ENCODE results near the gene SMARCB1.

Gene SMARCB1

GRCh38 chr22:23781511-23782183 lies 5.1 kb upstream of the SMARCB1 start:
- H3K36me3 ChIP-seq (ENCODE audit: insufficient read depth, low read length) = no peaks in the 10 kb centered on the region
- no peak overlapping the region for H2AFZ ChIP-seq (ENCODE audit: low read length)
- no peak overlapping the region for H3K27ac ChIP-seq (ENCODE audit: low read depth, low read length, poor library complexity, severe bottlenecking)
- H3K27me3 ChIP-seq (ENCODE audit: insufficient read depth, low read length) = 0 out of 2 replicates have a peak, but pooled peaks cover 4% of the 10 kb centered on the region
- peaks cover 6% of the 10 kb centered on the region for H3K4me1 ChIP-seq (ENCODE audit: insufficient read depth, low read length, severe bottlenecking)
- no peaks in the 10 kb centered on the region for H4K20me1 ChIP-seq (ENCODE audit: insufficient read depth, low read length)
- H3K4me2 ChIP-seq (ENCODE audit: low read length) = no peak overlapping the region
- no peaks in the 10 kb centered on the region for H3K9me2 ChIP-seq (ENCODE audit: low read depth, low read length)
- TF ChIP-seq CTCF (IDR thresholded peaks at IDR 0.05; ENCODE audit: low read length) = no peak
- no peak for TF ChIP-seq EZH2 (IDR thresholded peaks at IDR 0.05; ENCODE audit: borderline replicate concordance, low read length)
- H3F3A ChIP-seq (ENCODE audit: insufficient read depth, low read length) = no peaks in the 10 kb centered on the region
- H3K9me3 ChIP-seq (ENCODE audit: low read length) = no peaks in the 10 kb centered on the region
- H3K4me3 ChIP-seq (ENCODE audit: low read depth, low read length, poor library complexity, severe bottlenecking) = no peak overlapping the region
- no peaks in the 10 kb centered on the region for H3K79me2 ChIP-seq (ENCODE audit: insufficient read depth, low read length)
- H3K9ac ChIP-seq (ENCODE audit: low read length) = no peak overlapping the region

- no peak overlapping the region for H3K27ac ChIP-seq (ENCODE audit: low read depth, low read length, poor library complexity, severe bottlenecking)
- no peaks in the 10 kb centered on the region for H3K79me2 ChIP-seq (ENCODE audit: insufficient read depth, low read length)
- H3K9ac ChIP-seq (ENCODE audit: low read length) = no peak overlapping the region
- no peaks in the 10 kb centered on the region for H3K9me2 ChIP-seq (ENCODE audit: low read depth, low read length)
- H3K27me3 ChIP-seq (ENCODE audit: insufficient read depth, low read length) = 0 out of 2 replicates have a peak, but pooled peaks cover 4% of the 10 kb centered on the region
- H3K4me2 ChIP-seq (ENCODE audit: low read length) = no peak overlapping the region
- H3K9me3 ChIP-seq (ENCODE audit: low read length) = no peaks in the 10 kb centered on the region
- H2AFZ ChIP-seq (ENCODE audit: low read length) = no peak overlapping the region
- no peaks in the 10 kb centered on the region for H3F3A ChIP-seq (ENCODE audit: insufficient read depth, low read length)
- no peaks in the 10 kb centered on the region for H4K20me1 ChIP-seq (ENCODE audit: insufficient read depth, low read length)
- no peak overlapping the region for H3K4me3 ChIP-seq (ENCODE audit: low read depth, low read length, poor library complexity, severe bottlenecking)
- no peak for TF ChIP-seq CTCF (IDR thresholded peaks at IDR 0.05; ENCODE audit: low read length)
- no peak for TF ChIP-seq EZH2 (IDR thresholded peaks at IDR 0.05; ENCODE audit: borderline replicate concordance, low read length)
- H3K36me3 ChIP-seq (ENCODE audit: insufficient read depth, low read length) = no peaks in the 10 kb centered on the region
- H3K4me1 ChIP-seq (ENCODE audit: insufficient read depth, low read length, severe bottlenecking) = peaks cover 7% of the 10 kb centered on the region
These were observed 4.5 kb upstream of the SMARCB1 start for GRCh38 chr22:23782252-23782651.

DNA sequence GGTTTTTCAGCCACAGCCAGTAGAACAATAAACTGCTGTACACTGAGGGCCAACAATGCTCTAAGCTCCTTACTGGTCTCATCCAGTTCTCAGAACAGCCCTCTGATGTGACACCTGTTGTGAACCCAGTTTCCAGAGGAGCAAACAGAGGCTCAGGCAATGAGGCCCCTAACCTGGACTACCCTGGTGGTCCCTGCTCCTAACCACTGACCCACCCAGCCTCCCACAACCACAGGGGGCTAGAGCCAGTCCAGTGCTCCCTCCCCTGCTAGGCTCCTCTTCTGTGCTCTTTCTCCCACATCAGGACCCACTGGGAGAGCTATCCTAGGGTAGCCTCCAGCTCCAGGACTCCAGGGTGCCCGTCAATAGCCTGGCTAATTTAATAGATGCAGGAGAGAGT lies 4.1 kb upstream of the SMARCB1 start:
- Histone ChIP-seq H4K20me1 (ENCODE audit: insufficient read depth, low read length) (no peaks in the 10 kb centered on the region), H3F3A (ENCODE audit: insufficient read depth, low read length) (no peaks in the 10 kb centered on the region), H3K27me3 (ENCODE audit: insufficient read depth, low read length) (0 out of 2 replicates have a peak, but pooled peaks cover 2% of the 10 kb centered on the region), H3K9me2 (ENCODE audit: low read depth, low read length) (no peaks in the 10 kb centered on the region), H3K4me1 (ENCODE audit: insufficient read depth, low read length, severe bottlenecking) (peaks cover 8% of the 10 kb centered on the region), H3K4me3 (ENCODE audit: low read depth, low read length, poor library complexity, severe bottlenecking) (no peak overlapping the region), H3K27ac (ENCODE audit: low read depth, low read length, poor library complexity, severe bottlenecking) (no peak overlapping the region), H3K9ac (ENCODE audit: low read length) (no peak overlapping the region), H3K4me2 (ENCODE audit: low read length) (no peak overlapping the region), H3K79me2 (ENCODE audit: insufficient read depth, low read length) (peaks cover 3% of the 10 kb centered on the region), H2AFZ (ENCODE audit: low read length) (no peak overlapping the region), H3K9me3 (ENCODE audit: low read length) (no peaks in the 10 kb centered on the region), H3K36me3 (ENCODE audit: insufficient read depth, low read length) (no peaks in the 10 kb centered on the region)
- no peak for TF ChIP-seq CTCF (IDR thresholded peaks at IDR 0.05; ENCODE audit: low read length)
- TF ChIP-seq EZH2 (IDR thresholded peaks at IDR 0.05; ENCODE audit: borderline replicate concordance, low read length) = no peak

Measured in OCI-LY1 (cell line).